EL (cell line): Measurements from ENCODE around the gene ADAM12.

Experiments used
- DNase-seq: peaks from one replicate; pipeline ENCODE4 v3.0.0-alpha.2; 2016

Gene ADAM12

GRCh38 chr10:126230587-126230986 is 157.7 kb downstream of the ADAM12 start:
- DNase-seq, result no peak

- no peak for DNase-seq
These were observed 158.6 kb downstream of the ADAM12 start for GRCh38 chr10:126229686-126230085.

- DNase-seq, result peak; percentile 50
These were observed 160.5 kb downstream of the ADAM12 start for GRCh38 chr10:126227762-126228134.

GRCh38 chr10:126226988-126227761 is 161.1 kb downstream of the ADAM12 start:
- no peak for DNase-seq

- DNase-seq, result no peak
These were observed 162.1 kb downstream of the ADAM12 start for GRCh38 chr10:126226205-126226604.

GRCh38 chr10:126225672-126226008 is 162.6 kb downstream of the ADAM12 start:
- DNase-seq, result no peak

GRCh38 chr10:126224967-126225671 is 163.2 kb downstream of the ADAM12 start:
- no peak for DNase-seq

- no peak for DNase-seq
These were observed 164.7 kb downstream of the ADAM12 start for GRCh38 chr10:126223512-126224067.

GRCh38 chr10:126222736-126223511 is 165.4 kb downstream of the ADAM12 start:
- no peak for DNase-seq

GRCh38 chr10:126221874-126222273 is 166.4 kb downstream of the ADAM12 start:
- DNase-seq, result no peak

GRCh38 chr10:126218778-126219649 is 169.3 kb downstream of the ADAM12 start:
- no peak for DNase-seq

- DNase-seq, result no peak
These were observed 170.1 kb downstream of the ADAM12 start for GRCh38 chr10:126218174-126218573.

GRCh38 chr10:126216632-126216961 is 171.7 kb downstream of the ADAM12 start:
- DNase-seq, result peak; percentile 74

GRCh38 chr10:126215746-126216631 is 172.3 kb downstream of the ADAM12 start:
- no peak for DNase-seq

- DNase-seq, result no peak
These were observed 173.6 kb downstream of the ADAM12 start for GRCh38 chr10:126214679-126215078.

- no peak for DNase-seq
These were observed 174.3 kb downstream of the ADAM12 start for GRCh38 chr10:126214021-126214420.

GRCh38 chr10:126212738-126213137 is 175.5 kb downstream of the ADAM12 start:
- peak; percentile 24 for DNase-seq

- no peak for DNase-seq
These were observed 178.1 kb downstream of the ADAM12 start for GRCh38 chr10:126210051-126210651.

- DNase-seq, result no peak
These were observed 178.8 kb downstream of the ADAM12 start for GRCh38 chr10:126209451-126209850.

GRCh38 chr10:126208726-126209302 is 179.5 kb downstream of the ADAM12 start:
- no peak for DNase-seq

GRCh38 chr10:126207851-126208250 is 180.4 kb downstream of the ADAM12 start:
- DNase-seq, result no peak
